ENCODE results near the gene ARHGAP24. TPM values are rescaled to one million over a fixed set of nuclear protein-coding genes. Genes with fewer than 3 reads are reported as not detected.

Gene ARHGAP24
- total and polyA plus RNA-seq, 2 donors (not counting 3 experiments of a cell fraction or from before 2014, with no cell fraction given): 52.1 to 79.4 TPM

DNA sequence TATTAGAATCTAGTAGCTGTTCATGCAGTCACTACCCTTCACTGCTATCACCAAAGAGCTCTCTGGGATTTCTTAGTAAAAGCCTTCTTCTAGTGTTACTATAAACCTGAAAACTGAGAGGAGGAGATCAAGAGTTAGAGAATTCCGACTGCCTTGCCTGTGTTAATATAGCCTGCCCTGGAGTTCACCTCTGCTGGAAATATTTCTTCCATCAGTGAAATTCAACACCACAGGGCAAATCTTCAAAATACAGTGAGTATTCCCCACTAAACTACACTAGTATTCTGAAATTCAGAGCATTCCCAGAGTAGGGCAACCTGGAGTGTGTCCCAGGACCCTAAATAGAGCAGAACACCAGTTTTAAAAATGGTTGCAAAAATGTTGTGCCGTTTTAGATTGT, 301.1 kb downstream of the ARHGAP24 start:
- Histone ChIP-seq H3K27me3 (ENCODE audit: control insufficient read depth in 2 of 2, insufficient read depth in 2 of 2, low read length in 2 of 2) (no peaks in the 10 kb centered on the region), H3K9me1 (replicated peaks; ENCODE audit: control insufficient read depth, extremely low read depth, insufficient read depth, low read length) (no peaks in the 10 kb centered on the region), H3K4me3 (replicated peaks in 1 of 3; ENCODE audit: insufficient read depth in 1 of 3, low read depth in 1 of 3, low read length in 3 of 3) (peak overlapping the region in 1 of 3 experiments; percentile 43), H3K9me3 (replicated peaks; ENCODE audit: control insufficient read depth, insufficient read depth, low read length) (no peaks in the 10 kb centered on the region), H3K9ac (replicated peaks; ENCODE audit: extremely low read depth, insufficient read depth, low read length) (peak overlapping the region; percentile 100), H3K36me3 (ENCODE audit: control insufficient read depth in 2 of 2, extremely low read depth in 1 of 2, insufficient read depth in 2 of 2, low read length in 2 of 2) (no peaks in the 10 kb centered on the region), H3K27ac (ENCODE audit: insufficient read depth, low read depth, low read length) (peak overlapping the region; percentile 100), H3K79me2 (ENCODE audit: control insufficient read depth, insufficient read depth, low read length) (peaks cover 41% of the 10 kb centered on the region), H3K4me2 (ENCODE audit: insufficient read depth, low read length) (peak overlapping the region; percentile 100), H2AFZ (ENCODE audit: low read depth, low read length) (no peak overlapping the region), H3K4me1 (ENCODE audit: control insufficient read depth, extremely low read depth, insufficient read depth, low read length) (peaks cover 52% of the 10 kb centered on the region), H4K20me1 (replicated peaks; ENCODE audit: control insufficient read depth, extremely low read depth, insufficient read depth, low read length) (no peaks in the 10 kb centered on the region)
- no peak for TF ChIP-seq FOS (IDR thresholded peaks at IDR 0.05; ENCODE audit: borderline replicate concordance, insufficient read depth, low read length)
- no peak for TF ChIP-seq EZH2 (IDR thresholded peaks at IDR 0.05; ENCODE audit: borderline replicate concordance, low read depth, low read length, severe bottlenecking)
- TF ChIP-seq, protein P1, sequence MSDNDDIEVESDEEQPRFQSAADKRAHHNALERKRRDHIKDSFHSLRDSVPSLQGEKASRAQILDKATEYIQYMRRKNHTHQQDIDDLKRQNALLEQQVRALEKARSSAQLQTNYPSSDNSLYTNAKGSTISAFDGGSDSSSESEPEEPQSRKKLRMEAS (IDR thresholded peaks at IDR 0.05; ENCODE audit: insufficient read depth, insufficient read length): no peak
- no peak for TF ChIP-seq POLR2A (IDR thresholded peaks at IDR 0.05; ENCODE audit: low read depth, low read length)
- no peak for TF ChIP-seq POLR2AphosphoS5 (IDR thresholded peaks at IDR 0.05; ENCODE audit: insufficient read depth, low read depth, low read length)
- TF ChIP-seq GATA2 (IDR thresholded peaks at IDR 0.05; ENCODE audit: insufficient read depth, insufficient read length, low read depth, low read length): no peak
- TF ChIP-seq, protein P2, sequence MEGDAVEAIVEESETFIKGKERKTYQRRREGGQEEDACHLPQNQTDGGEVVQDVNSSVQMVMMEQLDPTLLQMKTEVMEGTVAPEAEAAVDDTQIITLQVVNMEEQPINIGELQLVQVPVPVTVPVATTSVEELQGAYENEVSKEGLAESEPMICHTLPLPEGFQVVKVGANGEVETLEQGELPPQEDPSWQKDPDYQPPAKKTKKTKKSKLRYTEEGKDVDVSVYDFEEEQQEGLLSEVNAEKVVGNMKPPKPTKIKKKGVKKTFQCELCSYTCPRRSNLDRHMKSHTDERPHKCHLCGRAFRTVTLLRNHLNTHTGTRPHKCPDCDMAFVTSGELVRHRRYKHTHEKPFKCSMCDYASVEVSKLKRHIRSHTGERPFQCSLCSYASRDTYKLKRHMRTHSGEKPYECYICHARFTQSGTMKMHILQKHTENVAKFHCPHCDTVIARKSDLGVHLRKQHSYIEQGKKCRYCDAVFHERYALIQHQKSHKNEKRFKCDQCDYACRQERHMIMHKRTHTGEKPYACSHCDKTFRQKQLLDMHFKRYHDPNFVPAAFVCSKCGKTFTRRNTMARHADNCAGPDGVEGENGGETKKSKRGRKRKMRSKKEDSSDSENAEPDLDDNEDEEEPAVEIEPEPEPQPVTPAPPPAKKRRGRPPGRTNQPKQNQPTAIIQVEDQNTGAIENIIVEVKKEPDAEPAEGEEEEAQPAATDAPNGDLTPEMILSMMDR (IDR thresholded peaks at IDR 0.05; ENCODE audit: extremely low read depth in 1 of 2, insufficient read depth in 1 of 2, low read depth in 1 of 2, low read length in 2 of 2): no peak
- BruUV-seq (replicated peaks): TSS peak; percentile 38
- ChIA-PET POLR2A (no interaction called here), CTCF (interaction anchor here (2.1 to 10.0 kb wide), 4 partner anchors 11 to 28 kb away, joined by 6 to 129 read pairs (median 42); no protein-coding TSS in a partner anchor)
- dilution Hi-C loops (cut with MboI; ENCODE audit: extremely low pct_ligation_motif_present, low sequenced_read_pairs) (no loop called here), intact Hi-C loops (cut with micrococcal nuclease) (loop anchor here (1.0 to 5.0 kb wide), 2 partner anchors 14 to 899 kb away; no protein-coding TSS in a partner anchor)
- FAIRE-seq (no peak), DNase-seq (ENCODE audit: low read depth, low spot score) (no peak)

All from endothelial cell of umbilical vein (primary cell).